ENCODE results near the gene P4HB. TPM values are rescaled to one million over a fixed set of nuclear protein-coding genes. Genes with fewer than 3 reads are reported as not detected.

The P4HB gene
- total RNA-seq, 4 donors from 2014 or later: 385 to 594 (median 472) TPM

- no peak for DNase-seq (ENCODE audit: low spot score in 2 of 2)
- Histone ChIP-seq H3K36me3 (no peaks in the 10 kb centered on the region), H3K27ac (no peak overlapping the region), H3K4me3 (no peak overlapping the region), H3K4me1 (peaks cover 0 to 6% (median 0%) of the 10 kb centered on the region in 4 donors), H3K27me3 (peaks cover 0 to 91% of the 10 kb centered on the region in 2 donors), H3K9me3 (no peaks in the 10 kb centered on the region)
- 76 to 83% methylated on average over 6 to 7 of the region's 7 CpGs for WGBS, 2 donors
- TF ChIP-seq POLR2A (IDR thresholded peaks at IDR 0.05): no peak
- TF ChIP-seq EP300 (IDR thresholded peaks at IDR 0.05): no peak
- TF ChIP-seq CTCF (IDR thresholded peaks at IDR 0.05): no peak
Measured at GRCh38 chr17:81809556-81809998, 50.8 kb downstream of the P4HB start.

- Histone ChIP-seq H3K9me3 (no peaks in the 10 kb centered on the region), H3K36me3 (no peaks in the 10 kb centered on the region), H3K4me1 (peaks cover 0 to 12% (median 0%) of the 10 kb centered on the region in 4 donors), H3K27me3 (peaks cover 0 to 93% of the 10 kb centered on the region in 2 donors), H3K27ac (no peak overlapping the region), H3K4me3 (no peak overlapping the region)
- no peak for DNase-seq (ENCODE audit: low spot score in 2 of 2)
- TF ChIP-seq EP300 (IDR thresholded peaks at IDR 0.05) (no peak), POLR2A (IDR thresholded peaks at IDR 0.05) (no peak), CTCF (IDR thresholded peaks at IDR 0.05) (no peak)
- 69 to 72% methylated on average over 13 to 16 of the region's 20 CpGs for WGBS, 2 donors
Measured at GRCh38 chr17:81808778-81809555, 51.4 kb downstream of the P4HB start.

GRCh38 chr17:81807839-81808238 is 52.5 kb downstream of the P4HB start:
- H3K9me3 ChIP-seq: no peaks in the 10 kb centered on the region
- no peaks in the 10 kb centered on the region for H3K36me3 ChIP-seq
- peaks cover 0 to 23% (median 2%) of the 10 kb centered on the region in 4 donors for H3K4me1 ChIP-seq
- 56 to 68% methylated on average over 10 of the region's 13 CpGs for WGBS, 2 donors
- H3K27ac ChIP-seq: no peak overlapping the region
- peaks cover 3 to 93% of the 10 kb centered on the region in 2 donors for H3K27me3 ChIP-seq
- H3K4me3 ChIP-seq: no peak overlapping the region
- DNase-seq (ENCODE audit: low spot score in 2 of 2): no peak
- TF ChIP-seq EP300 (IDR thresholded peaks at IDR 0.05) (no peak), CTCF (IDR thresholded peaks at IDR 0.05) (no peak)

- 62 to 68% methylated on average over 18 of the region's 18 CpGs for WGBS, 2 donors
- Histone ChIP-seq H3K9me3 (no peaks in the 10 kb centered on the region), H3K36me3 (no peaks in the 10 kb centered on the region), H3K27me3 (peaks cover 3 to 95% of the 10 kb centered on the region in 2 donors), H3K4me3 (no peak overlapping the region), H3K4me1 (peaks cover 0 to 23% (median 2%) of the 10 kb centered on the region in 4 donors), H3K27ac (no peak overlapping the region)
- no peak for TF ChIP-seq CTCF (IDR thresholded peaks at IDR 0.05)
- TF ChIP-seq EP300 (IDR thresholded peaks at IDR 0.05): no peak
- TF ChIP-seq POLR2A (IDR thresholded peaks at IDR 0.05): no peak
- no peak for DNase-seq (ENCODE audit: low spot score in 2 of 2)
Measured at GRCh38 chr17:81807210-81807719, 53.1 kb downstream of the P4HB start.

All from tibial nerve (tissue), 4 donors.